Activated gamma-delta T cell treated with anti-CD3 and anti-CD28 coated beads, Interleukin-2, amount 50 U/mL, for 16 hours (primary cell): ENCODE measurements around the gene SSC4D.
A peak's percentile ranks its signal among the peaks of the same experiment; 100 is the strongest.
"Not testable (repeated sequence)": the region's sequence is repeated elsewhere in the genome, so short reads cannot be mapped to it uniquely, and the experiment has no call there.

Experiments used
- DNase-seq: peaks from one replicate; pipeline ENCODE4 v3.0.0-alpha.2; 2020; ENCODE audit warnings: low read depth

SSC4D gene

DNA sequence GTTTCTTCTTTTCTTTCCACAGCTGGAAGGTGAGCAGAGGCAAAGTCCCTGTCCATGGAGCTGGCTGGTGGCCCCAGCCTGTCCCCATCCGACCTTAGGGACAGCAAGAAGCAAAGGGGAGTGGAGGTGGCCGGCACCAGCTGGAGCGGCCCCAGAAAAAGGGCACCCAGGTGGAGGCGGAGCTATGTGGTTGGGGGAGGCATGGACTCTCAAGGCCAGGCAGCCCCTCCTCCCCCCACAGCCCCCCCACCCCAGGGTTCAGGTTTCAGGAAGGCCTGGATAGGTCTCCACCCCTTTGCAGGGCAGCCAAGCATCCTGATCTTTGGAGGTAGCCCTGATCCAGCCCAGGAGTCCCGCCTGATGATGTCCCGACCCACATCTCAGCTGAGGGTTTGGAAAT, at the start of gene SSC4D:
SSC4D (minus strand) TSS at position 161 of the 400 bp plus-strand sequence. CDS start 5,258 bp downstream, outside the sequence.
- no peak for DNase-seq

DNA sequence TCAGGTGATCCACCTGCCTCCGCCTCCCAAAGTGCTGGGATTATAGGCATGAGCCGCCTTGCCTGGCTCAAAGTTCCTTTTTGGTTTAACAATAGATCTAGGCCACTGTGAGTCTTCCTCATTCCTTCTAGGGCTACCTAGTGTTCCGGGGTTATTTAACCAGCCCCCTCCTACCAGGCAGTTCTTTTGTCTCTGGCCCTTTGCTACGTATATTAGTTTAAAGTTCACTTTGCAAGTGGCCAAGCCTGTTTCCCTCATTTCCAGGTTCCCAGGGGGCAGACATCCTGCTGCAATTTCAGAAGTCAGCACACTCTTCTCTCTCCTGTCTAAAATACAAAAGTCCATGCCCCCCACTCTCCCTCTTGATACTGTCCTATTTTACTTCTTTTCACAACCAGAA, 49.0 kb upstream of the SSC4D start:
- not testable (repeated sequence) for DNase-seq

DNA sequence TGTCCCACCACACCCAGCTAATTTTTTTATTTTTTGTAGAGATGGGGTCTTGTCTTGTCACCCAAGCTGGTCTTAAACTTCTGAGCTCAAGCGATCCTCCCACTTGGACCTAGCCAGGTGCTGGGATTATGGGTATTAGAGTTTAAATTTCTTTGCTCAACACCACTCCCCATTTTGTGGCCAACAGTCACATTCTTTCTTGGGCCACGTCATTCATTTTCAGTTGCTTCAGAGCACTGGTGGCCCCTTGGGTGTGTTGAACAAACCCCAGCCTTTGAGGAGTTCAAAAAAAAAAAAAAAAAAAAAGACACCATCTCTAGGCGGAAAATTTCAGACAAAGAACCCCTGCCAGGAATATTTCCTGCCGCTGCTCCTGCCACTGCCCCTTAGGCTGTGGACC, 47.5 kb upstream of the SSC4D start:
- DNase-seq: not testable (repeated sequence)

- DNase-seq: not testable (repeated sequence)
Measured at GRCh38 chr7:76445577-76446008, 36.1 kb upstream of the SSC4D start.

DNA sequence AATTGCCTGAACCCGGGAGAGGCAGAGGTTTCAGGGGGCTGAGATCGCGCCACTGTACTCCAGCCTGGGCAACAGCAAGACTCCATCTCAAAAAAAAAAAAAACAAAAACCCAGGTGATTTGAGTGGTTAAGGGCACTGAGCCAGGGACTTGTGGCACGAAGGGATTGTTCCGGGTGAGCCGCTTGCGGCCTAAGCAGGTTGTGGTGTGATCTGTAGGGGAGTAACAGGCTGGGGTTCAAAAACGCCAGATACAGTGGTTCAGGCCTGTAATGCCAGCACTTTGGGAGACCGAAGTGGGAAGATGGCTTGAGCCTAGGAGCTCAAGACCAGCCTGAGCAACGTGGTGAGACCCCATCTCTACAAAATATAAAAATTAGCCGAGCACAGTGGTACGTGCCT, 34.3 kb upstream of the SSC4D start:
- not testable (repeated sequence) for DNase-seq

DNA sequence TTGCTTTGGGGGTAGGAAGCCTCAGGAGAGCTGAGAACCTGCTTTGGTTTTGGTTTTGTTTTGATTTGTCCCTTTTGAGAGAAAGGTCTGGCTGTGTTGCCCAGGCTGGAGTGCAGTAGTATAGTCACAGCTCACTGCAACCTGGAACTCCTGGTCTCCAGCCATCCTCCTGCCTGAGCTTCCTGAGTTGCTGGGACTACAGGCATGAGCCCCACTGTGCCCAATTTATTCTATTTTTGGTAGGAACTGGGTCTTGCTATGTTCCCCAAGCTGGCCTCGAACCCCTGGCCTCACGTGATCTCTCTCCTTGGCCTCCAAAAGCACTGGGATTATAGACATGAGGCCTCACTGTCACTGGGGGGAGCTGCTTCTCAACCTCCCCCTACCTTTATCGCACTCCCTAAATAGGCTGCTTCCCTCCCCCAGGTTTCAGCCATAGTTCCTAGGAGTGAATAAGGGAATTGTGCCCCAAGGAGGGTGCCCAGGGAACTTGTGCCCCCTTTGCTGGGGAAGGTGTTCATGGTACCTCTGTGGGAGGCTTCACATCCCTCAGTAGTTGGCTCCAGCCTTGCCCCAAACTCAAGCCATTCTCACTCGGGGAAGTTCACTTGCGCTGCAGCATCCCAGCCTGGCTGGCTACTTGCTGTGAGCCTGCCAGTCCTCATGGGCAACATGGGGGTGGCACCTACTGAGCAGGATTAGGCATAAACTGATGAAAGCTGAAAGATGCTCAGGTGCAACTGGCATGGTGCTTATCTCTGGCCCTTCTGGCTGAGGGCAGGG, 33.4 kb upstream of the SSC4D start:
- not testable (repeated sequence) for DNase-seq

- DNase-seq: not testable (repeated sequence)
Measured at GRCh38 chr7:76441792-76442191, 32.3 kb upstream of the SSC4D start.

DNA sequence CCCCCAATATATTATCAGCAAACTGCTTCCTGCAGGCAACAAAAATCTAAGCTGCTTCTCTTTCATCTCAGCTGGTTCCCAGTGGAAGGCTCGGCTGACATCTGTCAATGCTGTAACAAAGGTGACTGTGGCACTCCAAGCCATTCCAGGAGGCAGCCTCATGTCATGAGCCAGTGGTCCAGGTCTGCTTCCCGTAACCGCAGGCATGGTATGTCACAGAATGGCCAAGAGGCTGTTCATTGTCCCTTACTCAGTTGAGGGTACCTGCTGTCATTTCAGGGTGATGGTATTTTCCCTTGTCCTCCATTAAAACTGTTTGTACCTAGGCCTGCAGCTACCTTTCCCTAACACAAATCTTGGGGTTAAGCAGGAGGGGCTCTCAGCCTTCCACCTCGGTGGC, 30.9 kb upstream of the SSC4D start:
- DNase-seq: not testable (repeated sequence)

- not testable (repeated sequence) for DNase-seq
Measured at GRCh38 chr7:76439120-76439888, 29.8 kb upstream of the SSC4D start.

DNA sequence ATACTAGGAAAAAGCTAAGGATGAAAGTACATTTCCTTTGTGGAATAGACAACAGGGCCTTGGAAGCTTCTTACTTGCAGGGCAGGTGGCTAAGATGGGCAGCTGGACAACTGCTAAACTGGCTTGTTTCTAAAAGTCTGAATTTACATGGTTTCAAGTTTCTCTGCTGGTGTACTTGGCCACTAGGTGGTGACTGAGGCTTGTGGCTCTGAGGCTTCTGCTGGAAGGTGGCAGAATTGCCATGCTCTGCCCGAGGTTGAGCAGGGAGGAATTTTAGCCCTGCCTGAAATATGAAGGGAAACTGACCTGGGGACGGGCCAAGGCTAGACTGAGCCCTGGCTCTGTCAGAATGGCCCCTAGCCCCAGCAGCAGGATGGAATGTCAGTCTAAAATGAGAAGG, 28.4 kb upstream of the SSC4D start:
- DNase-seq: peak; percentile 36

GRCh38 chr7:76430836-76431235, 21.3 kb upstream of the SSC4D start:
- no peak for DNase-seq

- no peak for DNase-seq
Measured at GRCh38 chr7:76430211-76430610, 20.7 kb upstream of the SSC4D start.

GRCh38 chr7:76428868-76429805, 19.6 kb upstream of the SSC4D start:
- DNase-seq: no peak

DNA sequence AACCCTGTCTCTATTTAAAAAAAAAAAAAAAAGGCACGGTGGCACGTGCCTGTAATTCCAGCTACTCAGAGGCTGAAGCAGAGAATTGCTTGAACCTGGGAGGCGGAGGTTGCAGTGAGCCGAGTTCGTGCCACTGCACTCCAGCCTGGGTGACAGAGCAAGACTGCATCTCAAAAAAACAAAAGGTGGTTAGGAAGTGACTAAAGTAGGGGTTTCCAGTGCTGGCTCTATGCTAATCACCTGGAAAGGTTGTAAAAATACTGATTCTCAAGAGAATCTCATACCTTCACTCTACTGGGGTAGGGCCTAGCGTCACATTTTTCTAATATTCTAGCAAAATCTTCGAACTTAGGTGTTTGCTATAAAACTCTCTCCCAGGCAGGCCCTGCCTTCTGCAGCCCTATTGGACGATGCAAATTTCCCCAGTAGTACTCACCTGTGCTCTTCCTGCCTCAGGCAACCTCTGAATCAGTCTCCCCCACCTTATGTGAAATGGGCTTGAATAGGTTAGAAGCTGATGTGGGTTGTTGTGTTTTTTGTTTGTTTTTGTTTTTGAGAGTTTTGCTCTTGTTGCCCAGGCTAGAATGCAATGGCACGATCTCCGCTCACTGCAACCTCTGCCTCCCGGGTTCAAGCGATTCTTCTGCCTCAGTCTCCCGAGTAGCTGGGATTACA, 18.8 kb upstream of the SSC4D start:
- no peak for DNase-seq

GRCh38 chr7:76427635-76428034, 18.1 kb upstream of the SSC4D start:
- DNase-seq: no peak

DNA sequence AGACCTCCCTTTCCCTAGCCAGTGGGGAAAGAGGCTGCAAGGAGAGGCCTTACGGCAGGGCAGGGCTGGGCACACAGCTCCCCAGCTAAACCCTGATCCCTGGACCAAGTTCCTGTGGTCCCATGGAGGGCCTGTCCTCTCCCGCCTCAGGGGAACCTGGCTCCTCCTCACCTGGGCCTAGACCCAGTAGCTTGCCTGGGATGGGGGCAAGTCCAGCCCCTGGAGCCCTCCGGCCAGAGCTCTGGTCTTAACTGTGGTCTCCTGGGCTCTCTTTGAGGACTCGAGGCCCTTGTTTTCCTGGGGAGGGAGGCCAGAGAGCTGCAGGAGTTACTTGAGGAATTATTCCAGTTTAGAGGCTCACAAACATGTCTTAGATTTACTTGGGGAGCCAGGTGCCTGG, 16.7 kb upstream of the SSC4D start:
- DNase-seq: no peak

DNA sequence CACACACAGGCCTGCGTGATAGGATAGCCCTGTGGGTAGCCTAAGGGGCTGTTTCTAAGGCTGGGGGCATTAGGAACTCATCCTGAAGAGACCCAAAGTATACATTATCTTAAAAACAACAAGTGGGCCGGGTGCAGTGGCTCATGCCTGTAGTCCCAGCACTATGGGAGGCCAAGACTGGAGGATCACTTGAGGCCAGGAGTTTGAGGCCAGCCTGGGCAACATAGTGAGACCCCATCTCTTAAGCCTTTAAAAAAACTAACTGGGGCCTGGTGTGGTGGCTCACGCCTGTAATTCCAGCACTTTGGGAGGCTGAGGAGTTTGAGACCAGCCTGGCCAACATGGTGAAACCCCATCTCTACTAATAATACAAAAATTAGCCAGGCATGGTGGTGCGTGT, 16.1 kb upstream of the SSC4D start:
- DNase-seq: not testable (repeated sequence)

GRCh38 chr7:76425156-76425555, 15.7 kb upstream of the SSC4D start:
- DNase-seq: no peak

DNA sequence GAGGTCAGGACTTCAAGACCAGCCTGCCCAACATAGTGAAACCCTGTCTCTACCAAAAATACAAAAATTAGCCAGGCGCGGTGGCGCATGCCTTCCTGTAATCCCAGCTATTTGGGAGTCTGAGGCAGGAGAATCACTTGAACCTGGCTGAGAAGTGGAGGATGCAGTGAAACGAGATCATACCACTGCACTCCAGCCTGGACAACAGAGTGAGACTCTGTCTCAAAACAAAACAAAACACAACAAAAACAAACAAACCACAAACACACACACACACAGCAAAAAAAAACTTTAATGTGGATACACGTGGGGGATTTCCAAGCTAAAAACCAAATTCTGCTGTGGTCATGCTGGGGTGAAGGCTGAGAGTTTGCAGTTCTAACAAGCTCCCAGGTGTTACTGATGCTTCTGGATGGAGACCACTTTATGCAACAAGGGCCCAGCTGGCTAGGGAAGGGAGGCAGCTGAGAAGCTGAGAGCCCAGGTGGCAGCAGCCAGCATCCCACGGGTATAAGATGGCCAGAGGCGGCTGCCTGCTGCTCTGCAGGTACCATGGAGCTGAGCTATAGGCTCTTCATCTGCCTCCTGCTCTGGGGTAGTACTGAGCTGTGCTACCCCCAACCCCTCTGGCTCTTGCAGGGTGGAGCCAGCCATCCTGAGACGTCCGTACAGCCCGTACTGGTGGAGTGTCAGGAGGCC, 15.1 kb upstream of the SSC4D start, which contains the start of gene ZP3:
ZP3 (plus strand) TSS at position 538 of the 699 bp plus-strand sequence; CDS start at position 553, 15 bp downstream.
- no peak for DNase-seq

DNA sequence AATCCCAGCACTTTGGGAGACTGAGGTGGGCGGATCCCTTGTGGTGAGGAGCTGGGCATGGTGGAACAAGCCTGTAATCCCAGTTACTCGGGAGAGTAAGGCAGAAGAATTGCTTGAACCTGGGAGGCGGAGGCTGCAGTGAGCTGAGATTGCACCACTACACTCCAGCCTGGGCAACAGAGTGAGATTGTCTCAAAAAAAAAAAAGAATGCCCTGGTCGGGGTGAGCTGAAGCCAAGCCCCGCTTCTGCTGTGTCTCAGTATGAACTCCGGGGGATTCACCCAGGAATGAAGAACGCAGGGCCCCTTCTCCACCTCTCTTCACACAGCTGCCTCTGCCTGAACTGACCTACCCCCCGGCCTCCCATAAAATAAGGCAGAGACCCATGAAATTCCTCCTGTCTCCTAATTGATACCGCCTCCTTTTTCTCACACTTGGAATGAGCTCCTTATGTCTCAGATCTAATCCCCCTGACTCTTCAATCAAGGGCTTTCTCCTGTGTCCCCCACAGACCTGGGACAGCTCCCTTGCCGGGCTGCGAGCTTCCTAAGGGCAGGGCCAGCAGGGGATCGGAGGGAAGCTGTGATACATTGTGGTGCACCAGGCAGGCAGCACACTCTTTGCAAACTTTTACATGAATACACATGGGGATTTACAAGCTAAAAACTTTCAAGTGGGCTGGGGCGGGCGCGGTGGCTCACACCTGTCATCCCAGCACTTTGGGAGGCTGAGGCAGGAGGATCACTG, 14.3 kb upstream of the SSC4D start:
- no peak for DNase-seq
